ENCODE measurements around the gene MARK3. TPM values are rescaled to one million over a fixed set of nuclear protein-coding genes. Genes with fewer than 3 reads are reported as not detected.

MARK3 gene
- total and polyA plus RNA-seq, 2 donors (not counting 1 experiment from before 2014, with no cell fraction given): 73.0 to 142 TPM

- no peak overlapping the region for H3K27ac ChIP-seq (ENCODE audit: low read length in 2 of 2)
- H2AFZ ChIP-seq (ENCODE audit: insufficient read depth, low read depth, low read length, poor library complexity, severe bottlenecking): no peak overlapping the region
- peaks cover 8 to 50% of the 10 kb centered on the region in 2 experiments for H3K36me3 ChIP-seq (replicated peaks in 1 of 2; ENCODE audit: control extremely low read depth in 1 of 2, control insufficient read depth in 1 of 2, extremely low read depth in 1 of 2, insufficient read depth in 2 of 2, low read length in 1 of 2)
- H4K20me1 ChIP-seq (ENCODE audit: control insufficient read depth, insufficient read depth, low read length, poor library complexity, severe bottlenecking): peaks cover 7% of the 10 kb centered on the region
- DNase-seq: no peak
- H3K9me3 ChIP-seq (ENCODE audit: control extremely low read depth in 1 of 3, control insufficient read depth in 2 of 3, insufficient read depth in 1 of 3, low read length in 2 of 3): no peaks in the 10 kb centered on the region
- no peak for TF ChIP-seq CTCF (IDR thresholded peaks at IDR 0.05)
- TF ChIP-seq EZH2 (IDR thresholded peaks at IDR 0.05; ENCODE audit: borderline replicate concordance, insufficient read depth, low read depth, low read length, poor library complexity, severe bottlenecking): no peak
- Mint-ChIP-seq H3K27me3 (no peaks in the 10 kb centered on the region), H3K9me3 (ENCODE audit: insufficient read depth) (no peaks in the 10 kb centered on the region), H3K4me1 (no peaks in the 10 kb centered on the region), H3K4me3 (no peak overlapping the region), H3K27ac (no peak overlapping the region)
- H3K9ac ChIP-seq (ENCODE audit: low read length): no peak overlapping the region
- ChIA-PET CTCF (interaction anchor here (1.7 kb wide), 1 partner anchor 70 kb away, joined by 4 read pairs; no protein-coding TSS in a partner anchor), POLR2A (no interaction called here)
- no peaks in the 10 kb centered on the region for H3K4me1 ChIP-seq (ENCODE audit: control insufficient read depth in 2 of 2, insufficient read depth in 2 of 2, low read length in 2 of 2)
- no peak overlapping the region for H3K4me3 ChIP-seq (ENCODE audit: control extremely low read depth in 1 of 5, extremely low read depth in 1 of 5, insufficient read depth in 1 of 5, low read depth in 2 of 5, low read length in 4 of 5)
- H3K79me2 ChIP-seq (ENCODE audit: control insufficient read depth, insufficient read depth, low read length): no peaks in the 10 kb centered on the region
- H3K27me3 ChIP-seq (replicated peaks in 1 of 4; ENCODE audit: control extremely low read depth in 1 of 4, control insufficient read depth in 3 of 4, insufficient read depth in 4 of 4, low read length in 3 of 4): no peaks in the 10 kb centered on the region
- no peak overlapping the region for H3K4me2 ChIP-seq (replicated peaks; ENCODE audit: low read depth, low read length, poor library complexity, severe bottlenecking)
- no peak for ATAC-seq (ENCODE audit: low read depth)
- intact Hi-C loops (cut with micrococcal nuclease): no loop called here
- no CpG with 5 or more reads among the region's 1 CpG for WGBS (ENCODE audit: insufficient coverage)
Observed at GRCh38 chr14:103460415-103460814, 75.2 kb downstream of the MARK3 start.

- no peak for DNase-seq
- no peak overlapping the region for H3K27ac Mint-ChIP-seq
- Histone ChIP-seq H4K20me1 (ENCODE audit: control insufficient read depth, insufficient read depth, low read length, poor library complexity, severe bottlenecking) (no peaks in the 10 kb centered on the region), H3K27me3 (replicated peaks in 1 of 4; ENCODE audit: control extremely low read depth in 1 of 4, control insufficient read depth in 3 of 4, insufficient read depth in 4 of 4, low read length in 3 of 4) (no peaks in the 10 kb centered on the region), H3K4me2 (replicated peaks; ENCODE audit: low read depth, low read length, poor library complexity, severe bottlenecking) (no peak overlapping the region), H3K79me2 (ENCODE audit: control insufficient read depth, insufficient read depth, low read length) (no peaks in the 10 kb centered on the region), H2AFZ (ENCODE audit: insufficient read depth, low read depth, low read length, poor library complexity, severe bottlenecking) (no peak overlapping the region), H3K27ac (ENCODE audit: low read length in 2 of 2) (no peak overlapping the region), H3K4me3 (ENCODE audit: control extremely low read depth in 1 of 5, extremely low read depth in 1 of 5, insufficient read depth in 1 of 5, low read depth in 2 of 5, low read length in 4 of 5) (no peak overlapping the region), H3K9ac (ENCODE audit: low read length) (no peak overlapping the region), H3K9me3 (ENCODE audit: control extremely low read depth in 1 of 3, control insufficient read depth in 2 of 3, insufficient read depth in 1 of 3, low read length in 2 of 3) (no peaks in the 10 kb centered on the region), H3K4me1 (ENCODE audit: control insufficient read depth in 2 of 2, insufficient read depth in 2 of 2, low read length in 2 of 2) (no peaks in the 10 kb centered on the region), H3K36me3 (replicated peaks in 1 of 2; ENCODE audit: control extremely low read depth in 1 of 2, control insufficient read depth in 1 of 2, extremely low read depth in 1 of 2, insufficient read depth in 2 of 2, low read length in 1 of 2) (peaks cover 15 to 54% of the 10 kb centered on the region in 2 experiments)
- ATAC-seq (ENCODE audit: low read depth): no peak
- H3K27me3 Mint-ChIP-seq: no peaks in the 10 kb centered on the region
- ChIA-PET POLR2A (no interaction called here), CTCF (no interaction called here)
- WGBS (ENCODE audit: insufficient coverage): 100% methylated on average over 4 of the region's 4 CpGs
- H3K4me3 Mint-ChIP-seq: no peak overlapping the region
- no peaks in the 10 kb centered on the region for H3K4me1 Mint-ChIP-seq
- TF ChIP-seq CTCF (IDR thresholded peaks at IDR 0.05) (no peak), EZH2 (IDR thresholded peaks at IDR 0.05; ENCODE audit: borderline replicate concordance, insufficient read depth, low read depth, low read length, poor library complexity, severe bottlenecking) (no peak)
- H3K9me3 Mint-ChIP-seq (ENCODE audit: insufficient read depth): no peaks in the 10 kb centered on the region
- intact Hi-C loops (cut with micrococcal nuclease): no loop called here
Observed at GRCh38 chr14:103463149-103463548, 77.9 kb downstream of the MARK3 start.

Measured in B cell (primary cell).